ENCODE measurements around the gene MSRB1.

GRCh38 chr16:1984347-1985225 is 41.6 kb upstream of the MSRB1 start:
- TF ChIP-seq CTCF (IDR thresholded peaks at IDR 0.05; ENCODE audit: low read depth, low read length, poor library complexity, severe bottlenecking), result no peak
- TF ChIP-seq EZH2phosphoT487 (IDR thresholded peaks at IDR 0.05; ENCODE audit: borderline replicate concordance, low read length), result no peak

Measured in DOHH2 (cell line).